ENCODE measurements around the gene TRAF7.

GRCh38 chr16:2216330-2216729 lies 60.7 kb downstream of the TRAF7 start:
- TF ChIP-seq, protein P1, sequence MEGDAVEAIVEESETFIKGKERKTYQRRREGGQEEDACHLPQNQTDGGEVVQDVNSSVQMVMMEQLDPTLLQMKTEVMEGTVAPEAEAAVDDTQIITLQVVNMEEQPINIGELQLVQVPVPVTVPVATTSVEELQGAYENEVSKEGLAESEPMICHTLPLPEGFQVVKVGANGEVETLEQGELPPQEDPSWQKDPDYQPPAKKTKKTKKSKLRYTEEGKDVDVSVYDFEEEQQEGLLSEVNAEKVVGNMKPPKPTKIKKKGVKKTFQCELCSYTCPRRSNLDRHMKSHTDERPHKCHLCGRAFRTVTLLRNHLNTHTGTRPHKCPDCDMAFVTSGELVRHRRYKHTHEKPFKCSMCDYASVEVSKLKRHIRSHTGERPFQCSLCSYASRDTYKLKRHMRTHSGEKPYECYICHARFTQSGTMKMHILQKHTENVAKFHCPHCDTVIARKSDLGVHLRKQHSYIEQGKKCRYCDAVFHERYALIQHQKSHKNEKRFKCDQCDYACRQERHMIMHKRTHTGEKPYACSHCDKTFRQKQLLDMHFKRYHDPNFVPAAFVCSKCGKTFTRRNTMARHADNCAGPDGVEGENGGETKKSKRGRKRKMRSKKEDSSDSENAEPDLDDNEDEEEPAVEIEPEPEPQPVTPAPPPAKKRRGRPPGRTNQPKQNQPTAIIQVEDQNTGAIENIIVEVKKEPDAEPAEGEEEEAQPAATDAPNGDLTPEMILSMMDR (IDR thresholded peaks at IDR 0.05), result no peak
- no peak for TF ChIP-seq POLR2A (IDR thresholded peaks at IDR 0.05)

Measured in ovary (tissue), 3 donors.